ENCODE data around the gene METTL14.

METTL14 gene

DNA sequence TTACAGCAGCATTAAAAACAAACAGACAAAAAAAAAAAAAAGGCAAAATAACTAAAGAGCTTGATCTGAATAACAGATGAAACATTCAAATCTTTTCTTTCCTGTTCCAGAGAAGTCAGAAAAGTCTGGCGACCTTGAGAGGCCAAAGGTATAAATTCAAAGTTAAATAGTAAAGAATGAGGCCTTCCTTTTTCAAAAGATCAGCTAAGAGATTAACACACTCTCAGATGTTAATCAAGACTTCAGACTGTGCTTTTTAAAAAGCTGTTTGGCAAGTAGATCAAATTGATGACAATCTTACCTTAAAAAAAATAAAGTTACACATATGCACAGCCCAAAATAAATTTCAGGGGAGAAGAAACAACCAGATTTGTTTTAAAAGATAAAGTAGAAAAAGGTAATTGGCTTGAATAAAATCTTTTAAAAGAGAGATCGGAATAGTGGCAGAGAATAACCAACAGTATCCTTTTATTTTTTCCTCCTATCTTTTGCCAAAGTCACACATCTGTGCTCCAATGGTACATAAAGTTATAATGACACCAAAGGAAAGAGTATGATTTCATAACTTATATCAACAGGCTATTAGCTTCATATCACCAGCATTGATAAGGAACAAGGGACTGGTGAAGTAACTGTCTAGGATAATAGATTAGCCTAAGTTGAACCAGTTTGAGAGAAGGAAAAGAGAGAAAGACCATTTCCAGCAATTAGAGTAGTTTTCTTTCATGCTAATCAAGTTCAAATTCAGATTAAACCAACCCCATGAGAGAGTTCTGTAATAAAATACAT lies 70.4 kb downstream of the METTL14 start:
- DNase-seq, result no peak
- in situ Hi-C loops (cut with MboI; ENCODE audit: low pct_unique_long_range_greater_than_20kb, low sequenced_read_pairs), result no loop called here

DNA sequence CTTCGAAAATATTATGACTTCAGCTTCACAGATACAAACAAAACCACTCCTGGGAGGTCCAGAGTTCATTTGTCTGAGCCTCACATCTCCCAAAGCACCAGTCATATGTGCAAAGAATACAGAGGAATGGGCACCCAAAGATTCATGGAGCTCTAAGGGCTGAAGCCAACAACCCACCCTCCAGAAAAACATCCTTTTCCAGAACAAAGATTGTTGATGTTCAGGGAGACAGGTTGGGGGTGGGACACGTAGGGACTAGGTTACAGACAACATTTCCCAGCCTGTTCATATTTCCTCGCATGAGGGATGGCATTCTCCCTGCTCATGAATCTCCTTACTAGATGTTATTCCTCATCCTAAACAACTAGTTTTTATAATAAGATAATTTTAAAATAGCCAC lies 71.2 kb downstream of the METTL14 start:
- DNase-seq, result no peak
- in situ Hi-C loops (cut with MboI; ENCODE audit: low pct_unique_long_range_greater_than_20kb, low sequenced_read_pairs), result no loop called here

DNA sequence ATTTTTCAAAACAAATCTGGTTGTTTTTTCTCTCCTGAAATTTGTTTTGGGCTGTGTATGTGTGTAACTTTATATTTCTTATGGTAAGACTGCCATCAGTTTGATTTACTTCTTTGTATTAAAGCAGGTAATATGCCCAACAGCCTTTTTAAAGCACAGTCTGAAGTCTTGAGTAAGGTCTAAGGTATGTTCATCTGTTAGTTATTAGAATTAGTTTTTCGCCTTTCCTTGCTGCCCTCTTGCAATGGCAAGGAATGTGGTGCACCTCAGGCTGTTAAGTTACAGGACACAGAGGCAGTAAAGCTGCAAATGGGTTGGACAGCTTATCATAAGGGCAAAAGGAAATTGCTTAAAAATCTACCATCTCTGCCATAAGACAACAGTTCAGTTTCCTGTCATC lies 71.8 kb downstream of the METTL14 start:
- DNase-seq, result no peak
- in situ Hi-C loops (cut with MboI; ENCODE audit: low pct_unique_long_range_greater_than_20kb, low sequenced_read_pairs), result no loop called here

DNA sequence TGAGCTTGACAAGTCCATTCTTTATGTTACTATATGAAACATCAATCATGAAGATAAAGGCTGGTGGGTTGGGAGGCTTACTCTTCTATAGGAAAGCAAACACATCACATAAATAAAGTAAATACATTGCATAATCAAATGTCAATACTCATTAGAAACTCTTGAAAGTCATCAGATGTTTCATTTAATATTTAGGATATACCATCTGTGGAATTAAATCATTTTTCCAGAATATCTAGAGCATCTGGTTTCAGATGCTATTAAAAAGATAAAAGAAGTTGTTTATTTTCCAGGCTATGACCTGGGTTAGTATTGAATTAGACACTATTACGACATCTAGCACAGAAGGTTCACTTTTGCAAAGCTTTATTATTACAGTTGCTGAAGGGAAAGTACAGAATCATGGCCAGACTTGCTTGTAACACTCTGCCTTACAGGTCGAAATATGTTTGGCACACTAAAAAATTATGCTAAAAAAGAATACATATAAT lies 72.6 kb downstream of the METTL14 start:
- DNase-seq, result no peak
- in situ Hi-C loops (cut with MboI; ENCODE audit: low pct_unique_long_range_greater_than_20kb, low sequenced_read_pairs), result no loop called here

DNA sequence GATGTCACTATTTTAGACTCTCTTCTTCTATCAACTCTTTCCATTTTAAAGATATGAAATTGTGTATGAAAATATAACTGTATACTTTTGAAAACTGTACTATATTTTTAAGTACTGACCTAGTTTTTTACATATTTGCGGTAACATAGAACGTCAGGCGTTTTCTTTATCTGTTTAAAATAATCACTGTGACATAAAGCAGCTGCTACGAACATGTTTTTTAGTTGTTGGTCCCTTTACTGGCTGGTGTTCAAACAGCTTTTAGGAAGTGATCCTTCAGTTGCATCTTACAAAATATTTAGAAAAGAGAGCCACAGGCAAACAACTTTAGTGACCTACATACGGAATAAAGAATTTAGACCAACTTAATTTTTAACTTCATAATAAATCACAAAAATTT lies 73.1 kb downstream of the METTL14 start:
- in situ Hi-C loops (cut with MboI; ENCODE audit: low pct_unique_long_range_greater_than_20kb, low sequenced_read_pairs), result no loop called here
- DNase-seq, result no peak

DNA sequence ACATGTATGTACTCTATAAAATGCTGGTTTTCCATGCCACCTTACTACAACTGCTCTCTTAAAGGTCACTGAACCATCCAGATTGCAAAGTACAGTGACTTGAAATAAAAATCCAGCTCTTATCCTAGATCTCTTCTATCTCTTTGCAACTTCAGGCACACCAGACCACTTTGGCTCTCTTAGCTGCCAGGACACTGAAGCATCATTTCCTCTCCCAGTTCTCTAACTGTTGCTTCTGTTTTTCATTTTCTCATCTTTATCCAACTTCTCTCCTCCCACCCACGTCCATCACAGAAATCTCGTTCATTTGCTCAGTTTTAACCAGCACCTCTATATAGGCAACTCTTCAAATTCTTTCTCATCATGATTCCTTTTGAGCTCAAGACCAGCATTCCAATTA lies 74.3 kb downstream of the METTL14 start:
- in situ Hi-C loops (cut with MboI; ENCODE audit: low pct_unique_long_range_greater_than_20kb, low sequenced_read_pairs), result no loop called here
- no peak for DNase-seq

DNA sequence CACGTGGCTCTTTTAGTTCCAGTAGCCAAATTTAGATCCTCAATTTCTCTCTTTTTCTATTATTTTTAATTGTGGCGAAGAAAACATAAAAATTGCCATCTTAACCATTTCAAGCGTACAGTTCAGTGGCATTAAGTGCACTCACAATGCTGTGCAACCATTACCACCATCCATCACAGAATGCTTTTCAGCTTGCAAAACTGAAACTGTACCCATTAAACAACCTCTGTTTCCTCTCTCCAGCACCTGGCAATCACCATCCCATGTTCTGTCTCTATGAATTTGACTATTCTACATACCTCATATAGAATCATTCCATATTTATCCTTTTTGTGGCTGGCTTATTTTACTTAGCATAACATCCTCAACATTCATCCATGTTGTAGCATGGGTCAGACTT lies 74.9 kb downstream of the METTL14 start:
- DNase-seq, result no peak
- in situ Hi-C loops (cut with MboI; ENCODE audit: low pct_unique_long_range_greater_than_20kb, low sequenced_read_pairs), result no loop called here

DNA sequence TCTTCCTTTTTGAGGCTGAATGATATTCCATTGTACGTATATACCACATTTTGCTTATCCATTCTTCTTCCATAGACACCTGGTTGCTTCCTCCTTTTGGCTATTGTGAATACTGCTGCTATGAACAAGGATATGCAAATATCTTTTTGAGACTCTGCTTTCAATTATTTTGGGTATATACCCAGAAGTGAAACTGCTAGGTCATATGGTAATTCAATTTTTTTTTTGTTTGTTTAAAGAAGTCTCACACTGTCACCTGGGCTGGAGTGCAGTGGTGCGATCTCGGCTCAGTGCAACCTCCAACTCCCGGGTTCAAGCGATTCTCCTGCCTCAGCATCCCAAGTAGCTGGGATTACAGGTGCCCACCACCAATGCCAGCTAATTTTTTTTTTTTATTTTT lies 75.3 kb downstream of the METTL14 start:
- no peak for DNase-seq
- in situ Hi-C loops (cut with MboI; ENCODE audit: low pct_unique_long_range_greater_than_20kb, low sequenced_read_pairs), result no loop called here

DNA sequence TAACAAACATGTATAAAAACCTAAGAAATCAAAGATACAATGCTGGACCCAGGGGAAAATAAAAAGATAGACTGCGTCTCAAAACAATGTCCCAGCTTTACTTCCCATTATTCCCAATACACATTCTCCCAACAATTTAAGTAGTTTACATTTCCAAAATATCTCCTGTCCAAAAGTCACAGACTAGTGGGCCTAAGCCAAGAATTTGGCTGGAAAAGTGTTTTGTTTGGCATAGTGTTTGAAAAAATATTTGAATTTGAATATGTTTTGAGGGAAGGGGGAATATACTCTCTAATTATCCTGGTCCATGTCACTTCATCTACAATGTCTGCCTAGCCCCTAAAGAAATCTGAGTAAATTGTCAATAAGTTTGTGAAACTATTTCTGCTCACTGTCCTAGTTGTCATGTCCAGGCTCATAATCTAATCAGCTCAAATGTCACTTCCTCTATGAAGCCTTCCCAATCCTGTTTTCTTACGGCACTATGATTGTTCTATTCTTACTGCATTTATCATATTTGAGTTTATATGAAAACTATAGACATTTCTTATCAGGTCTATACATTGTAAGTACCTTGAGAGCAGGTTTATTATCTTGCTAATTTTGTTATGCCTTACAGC lies 76.3 kb downstream of the METTL14 start:
- in situ Hi-C loops (cut with MboI; ENCODE audit: low pct_unique_long_range_greater_than_20kb, low sequenced_read_pairs), result no loop called here

DNA sequence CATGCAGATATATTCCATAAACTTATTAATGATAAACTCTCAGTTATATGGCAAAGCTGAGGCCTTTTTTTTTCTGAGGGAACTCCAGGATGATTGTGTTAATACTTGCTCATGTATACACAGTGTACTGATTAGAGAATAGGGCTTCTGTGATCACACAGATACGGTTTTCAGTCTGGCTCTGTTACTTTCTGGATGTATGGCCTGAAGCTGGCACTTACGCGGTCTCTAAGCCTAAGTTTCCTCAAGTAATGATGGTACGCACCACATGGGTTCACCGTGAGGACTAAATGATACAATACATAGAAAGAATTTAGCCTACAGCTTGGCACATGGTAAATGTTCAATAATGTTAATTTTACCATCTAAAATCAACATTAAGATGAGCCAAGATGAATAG lies 77.0 kb downstream of the METTL14 start:
- in situ Hi-C loops (cut with MboI; ENCODE audit: low pct_unique_long_range_greater_than_20kb, low sequenced_read_pairs), result no loop called here
- DNase-seq, result no peak

More for the DNA sequence above, 76.3 kb downstream of the METTL14 start:
- DNase-seq, result no peak

DNA sequence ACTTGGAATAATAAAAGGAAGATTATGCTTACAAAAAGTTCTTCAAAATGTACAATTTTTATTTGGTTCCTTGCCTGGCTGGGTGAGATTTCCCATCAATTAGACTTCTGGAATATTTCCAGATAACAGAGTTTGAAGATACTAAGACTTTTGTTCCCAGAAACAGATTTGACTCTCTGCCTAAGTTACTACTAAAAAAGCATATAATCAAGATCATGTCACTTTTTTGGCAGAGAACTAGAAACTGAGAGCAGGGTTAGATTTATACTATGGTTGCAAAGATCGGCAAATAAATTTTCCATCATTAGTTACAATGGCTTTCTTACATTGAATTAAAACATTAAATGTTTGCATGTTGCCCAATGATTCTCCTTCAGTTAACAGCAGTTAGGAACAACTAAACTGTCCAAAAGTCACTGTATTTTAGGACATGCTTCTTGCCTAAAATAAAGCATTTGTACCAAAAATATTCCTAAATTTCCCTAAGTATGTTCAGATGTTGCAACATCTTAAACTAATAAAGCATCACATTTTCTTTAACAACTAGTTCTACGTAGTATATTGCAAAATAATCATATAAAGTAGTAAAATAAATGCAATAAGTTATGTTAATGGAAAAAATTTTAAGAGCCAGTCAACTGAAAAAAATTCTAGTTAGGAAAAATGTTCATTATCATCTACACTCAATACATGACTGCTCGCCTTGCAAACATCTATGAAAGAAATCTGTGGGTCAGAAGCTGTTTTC lies 77.7 kb downstream of the METTL14 start:
- in situ Hi-C loops (cut with MboI; ENCODE audit: low pct_unique_long_range_greater_than_20kb, low sequenced_read_pairs), result no loop called here
- DNase-seq, result no peak
